GM21526 (cell line): ENCODE results near the gene ZBTB34.

Experiments
- ATAC-seq: cut with Tn5 transposase; IDR thresholded peaks from one replicate; pipeline ENCODE4 v1.9.1; 2021; ENCODE audit warnings: moderate library complexity; ENCODE audit not compliant: unreplicated experiment, low FRiP score

The ZBTB34 gene

DNA sequence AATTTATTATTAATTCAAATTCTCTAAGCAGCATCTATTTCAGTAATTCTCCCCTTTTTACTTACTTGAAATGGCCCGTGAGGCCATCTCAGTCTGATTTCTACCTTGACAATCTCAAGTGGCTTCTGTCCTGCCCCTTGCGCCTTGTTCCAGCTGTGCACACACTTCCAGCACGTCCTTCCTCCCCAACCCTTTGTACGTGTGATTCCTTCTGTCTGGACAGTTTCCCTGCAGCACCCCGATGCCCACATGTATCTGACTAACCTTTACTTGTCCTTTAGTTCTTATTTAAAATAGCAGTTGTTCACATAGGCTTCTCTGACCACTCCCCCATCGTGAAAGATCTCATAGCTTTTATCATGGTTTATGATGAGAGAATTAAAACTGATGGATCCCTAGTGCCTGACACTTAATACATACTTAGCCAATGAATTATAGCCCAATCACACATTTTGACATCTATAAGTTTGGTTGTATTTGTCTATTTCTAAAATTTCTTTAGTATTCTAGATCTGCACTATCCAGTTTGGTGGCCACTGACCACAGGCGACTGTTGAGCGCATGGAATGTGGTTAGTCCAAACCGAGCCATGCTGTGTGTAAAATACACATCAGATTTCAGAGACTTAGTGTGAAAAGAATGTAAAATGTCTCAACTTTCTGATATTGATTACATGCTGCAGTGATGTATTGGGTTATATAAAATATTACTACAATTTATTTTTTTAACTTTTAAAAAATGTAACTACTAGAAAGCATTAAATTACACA lies 14.3 kb downstream of the ZBTB34 start:
- ATAC-seq, result no peak

DNA sequence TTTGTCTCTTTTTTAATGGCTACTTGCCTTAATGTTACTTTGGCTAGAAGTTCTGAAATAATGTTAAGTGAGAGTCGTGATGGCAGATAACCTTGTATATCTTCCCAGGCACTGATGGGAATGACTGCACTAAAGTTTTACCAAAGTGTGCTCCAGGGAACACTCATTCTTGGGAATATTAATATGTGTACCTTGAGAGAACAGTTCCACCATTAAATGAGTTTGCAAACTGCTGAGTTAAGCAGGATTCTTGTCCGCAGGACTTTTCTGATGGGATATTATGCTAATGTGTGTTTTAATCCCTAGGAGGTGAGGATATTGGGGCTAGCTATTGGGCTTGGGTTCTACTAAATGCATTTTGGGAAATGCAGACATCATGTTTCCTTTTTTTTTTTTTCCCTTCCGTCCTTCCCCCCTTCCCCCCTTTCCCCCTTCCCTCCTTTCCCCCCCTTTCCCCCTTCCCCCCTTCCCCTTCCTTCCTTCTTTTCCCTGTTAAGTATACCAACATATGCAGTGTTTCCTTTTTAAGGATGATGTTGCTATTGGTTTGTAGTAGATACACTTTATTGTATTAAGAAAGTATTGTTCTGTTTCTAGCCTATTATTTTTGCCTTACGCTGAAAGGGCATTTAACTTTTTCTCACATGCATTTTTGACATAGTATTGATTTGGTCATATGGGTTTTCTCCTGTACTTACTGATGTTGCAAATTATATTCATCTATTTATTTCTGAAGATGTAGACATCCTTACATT lies 15.5 kb downstream of the ZBTB34 start:
- ATAC-seq, result no peak

DNA sequence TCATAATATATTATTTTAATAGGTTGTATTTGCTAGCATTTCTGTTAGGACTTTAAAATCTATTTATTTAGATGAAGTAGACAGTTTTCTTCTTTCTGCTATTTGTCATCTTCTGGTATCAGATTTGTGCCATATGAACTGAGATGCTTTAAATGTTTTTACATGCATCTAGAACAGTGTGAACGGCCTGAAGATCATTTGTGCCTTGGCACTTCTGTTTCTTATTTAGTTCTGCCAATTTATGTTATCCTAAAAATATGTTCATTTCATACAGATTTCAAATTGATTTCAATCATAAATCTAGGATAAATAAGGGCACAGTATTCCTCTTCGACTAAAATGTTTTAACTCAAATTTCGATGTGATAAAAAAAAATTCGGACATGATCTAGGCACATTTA lies 16.1 kb downstream of the ZBTB34 start:
- ATAC-seq, result no peak

DNA sequence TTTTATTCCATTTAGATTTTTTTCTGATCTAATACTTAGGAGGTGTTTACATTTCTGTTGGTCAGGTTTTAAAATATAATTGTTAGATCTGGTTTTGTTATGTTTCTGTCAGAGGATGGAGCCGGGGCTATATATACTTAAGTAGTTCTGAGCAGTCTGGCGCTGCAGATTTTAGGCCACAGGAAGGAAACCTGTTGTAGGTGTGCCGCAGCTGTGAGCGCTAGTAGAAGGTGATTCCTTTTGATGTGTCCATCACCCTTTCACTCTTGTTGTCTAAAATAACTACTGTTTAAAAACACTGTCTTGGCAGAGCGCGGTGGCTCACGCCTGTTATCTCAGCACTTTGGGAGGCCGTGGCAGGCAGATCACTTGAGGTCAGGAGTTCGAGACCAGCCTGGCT lies 17.0 kb downstream of the ZBTB34 start:
- no peak for ATAC-seq

DNA sequence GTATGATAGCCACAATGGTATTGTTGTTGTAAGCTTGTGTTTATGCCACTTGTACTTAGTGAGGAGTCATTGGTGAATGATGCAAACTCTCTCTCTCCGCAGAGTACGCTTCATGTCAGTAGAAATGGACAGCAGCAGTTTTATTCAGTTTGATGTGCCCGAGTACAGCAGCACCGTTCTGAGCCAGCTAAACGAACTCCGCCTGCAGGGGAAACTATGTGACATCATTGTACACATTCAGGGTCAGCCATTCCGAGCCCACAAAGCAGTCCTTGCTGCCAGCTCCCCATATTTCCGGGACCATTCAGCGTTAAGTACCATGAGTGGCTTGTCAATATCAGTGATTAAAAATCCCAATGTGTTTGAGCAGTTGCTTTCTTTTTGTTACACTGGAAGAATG lies 18.8 kb downstream of the ZBTB34 start:
- ATAC-seq, result no peak

DNA sequence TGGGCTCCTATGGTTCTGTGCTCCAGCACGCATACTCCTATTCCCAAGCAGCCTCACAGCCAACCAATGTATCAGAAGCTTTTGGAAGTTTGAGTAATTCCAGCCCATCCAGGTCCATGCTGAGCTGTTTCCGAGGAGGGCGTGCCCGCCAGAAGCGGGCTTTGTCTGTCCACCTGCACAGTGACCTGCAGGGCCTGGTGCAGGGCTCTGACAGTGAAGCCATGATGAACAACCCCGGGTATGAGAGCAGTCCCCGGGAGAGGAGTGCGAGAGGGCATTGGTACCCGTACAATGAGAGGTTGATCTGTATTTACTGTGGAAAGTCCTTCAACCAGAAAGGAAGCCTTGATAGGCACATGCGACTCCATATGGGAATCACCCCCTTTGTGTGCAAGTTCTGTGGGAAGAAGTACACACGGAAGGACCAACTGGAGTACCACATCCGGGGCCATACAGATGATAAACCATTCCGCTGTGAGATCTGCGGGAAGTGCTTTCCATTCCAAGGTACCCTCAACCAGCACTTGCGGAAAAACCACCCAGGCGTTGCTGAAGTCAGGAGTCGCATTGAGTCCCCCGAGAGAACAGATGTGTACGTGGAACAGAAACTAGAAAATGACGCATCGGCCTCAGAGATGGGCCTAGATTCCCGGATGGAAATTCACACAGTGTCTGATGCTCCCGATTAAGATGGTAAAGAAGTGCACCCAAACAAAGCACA lies 19.9 kb downstream of the ZBTB34 start:
- ATAC-seq, result no peak

DNA sequence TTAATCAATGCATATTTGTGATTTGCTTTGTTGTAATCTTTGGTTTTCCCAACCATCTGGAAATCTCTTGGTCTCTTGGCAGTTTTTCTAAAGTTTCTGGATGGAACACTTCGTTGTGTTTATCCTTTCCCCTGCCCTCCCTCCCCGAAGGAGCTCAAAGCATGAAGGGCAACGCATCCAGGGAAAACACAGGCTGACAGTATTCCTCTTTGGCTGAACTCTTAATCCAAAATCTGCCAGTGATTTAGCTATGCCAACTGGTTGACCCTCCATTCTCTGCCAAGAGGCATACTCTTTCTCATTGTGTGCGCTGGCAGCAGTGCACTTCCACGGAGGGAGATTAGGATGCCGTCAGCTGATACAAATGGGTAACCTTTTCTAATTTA lies 20.5 kb downstream of the ZBTB34 start:
- ATAC-seq, result no peak

DNA sequence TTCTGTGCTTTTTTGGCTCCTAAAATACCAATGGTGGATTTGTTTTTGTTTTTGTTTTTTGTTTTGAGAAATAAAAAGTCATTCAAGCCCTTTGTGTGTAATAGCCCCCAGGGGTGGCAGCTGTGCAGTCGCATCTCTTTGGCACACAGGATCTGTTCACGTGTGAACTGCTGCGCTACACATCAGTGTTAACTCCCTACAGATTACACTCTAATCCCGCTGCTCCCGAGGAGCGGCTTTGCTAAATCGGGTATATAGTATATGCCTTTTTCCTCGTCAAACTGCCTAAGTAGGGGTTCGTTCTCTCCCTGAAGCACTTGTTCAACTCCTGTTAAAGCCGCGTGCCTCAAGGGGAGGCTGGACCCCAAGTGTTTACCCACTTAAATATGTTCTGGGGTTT lies 22.3 kb downstream of the ZBTB34 start:
- no peak for ATAC-seq

DNA sequence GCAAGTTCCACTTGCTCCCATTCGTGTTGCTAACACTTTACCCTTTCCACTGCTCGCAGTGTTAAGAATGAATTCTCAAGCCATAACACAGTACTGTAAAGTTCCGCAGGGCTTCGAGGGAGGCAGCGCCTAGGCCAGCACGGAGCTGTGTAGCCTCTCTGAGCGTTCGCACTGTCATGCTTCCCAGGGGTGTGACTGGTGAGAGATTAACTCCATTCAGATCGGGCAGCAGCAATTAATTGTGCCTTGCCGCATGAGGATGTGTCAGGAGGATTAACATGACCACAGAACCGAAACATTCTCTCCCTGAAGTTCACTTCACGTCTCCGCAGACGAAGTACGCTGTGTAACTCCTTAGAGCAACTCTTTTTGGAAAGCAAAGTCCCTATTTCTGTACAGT lies 23.2 kb downstream of the ZBTB34 start:
- ATAC-seq, result no peak

DNA sequence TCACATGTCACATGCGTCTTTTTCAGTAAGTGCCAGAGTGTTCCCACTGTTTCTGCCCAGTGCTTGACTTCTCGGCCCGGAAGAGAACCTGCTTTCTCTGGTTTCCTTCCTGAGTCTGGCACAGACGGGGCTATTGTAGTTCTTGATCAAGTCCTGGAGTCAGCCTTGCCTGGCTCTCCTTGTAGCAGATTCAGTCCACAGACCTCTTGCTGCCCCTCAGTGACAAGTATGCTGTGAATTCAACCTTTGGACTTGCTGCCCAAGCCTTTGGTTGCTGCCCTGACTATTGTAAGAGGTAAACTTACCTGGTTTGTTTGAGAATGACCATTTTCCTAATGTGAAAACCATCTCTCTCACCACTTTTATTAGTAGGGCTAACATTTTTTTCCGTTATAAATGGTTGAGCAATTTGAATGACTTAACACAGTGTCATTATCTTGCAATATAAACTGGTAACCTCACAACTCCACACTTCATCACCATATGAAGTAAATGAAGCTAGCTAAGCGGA lies 24.7 kb downstream of the ZBTB34 start:
- ATAC-seq, result no peak

DNA sequence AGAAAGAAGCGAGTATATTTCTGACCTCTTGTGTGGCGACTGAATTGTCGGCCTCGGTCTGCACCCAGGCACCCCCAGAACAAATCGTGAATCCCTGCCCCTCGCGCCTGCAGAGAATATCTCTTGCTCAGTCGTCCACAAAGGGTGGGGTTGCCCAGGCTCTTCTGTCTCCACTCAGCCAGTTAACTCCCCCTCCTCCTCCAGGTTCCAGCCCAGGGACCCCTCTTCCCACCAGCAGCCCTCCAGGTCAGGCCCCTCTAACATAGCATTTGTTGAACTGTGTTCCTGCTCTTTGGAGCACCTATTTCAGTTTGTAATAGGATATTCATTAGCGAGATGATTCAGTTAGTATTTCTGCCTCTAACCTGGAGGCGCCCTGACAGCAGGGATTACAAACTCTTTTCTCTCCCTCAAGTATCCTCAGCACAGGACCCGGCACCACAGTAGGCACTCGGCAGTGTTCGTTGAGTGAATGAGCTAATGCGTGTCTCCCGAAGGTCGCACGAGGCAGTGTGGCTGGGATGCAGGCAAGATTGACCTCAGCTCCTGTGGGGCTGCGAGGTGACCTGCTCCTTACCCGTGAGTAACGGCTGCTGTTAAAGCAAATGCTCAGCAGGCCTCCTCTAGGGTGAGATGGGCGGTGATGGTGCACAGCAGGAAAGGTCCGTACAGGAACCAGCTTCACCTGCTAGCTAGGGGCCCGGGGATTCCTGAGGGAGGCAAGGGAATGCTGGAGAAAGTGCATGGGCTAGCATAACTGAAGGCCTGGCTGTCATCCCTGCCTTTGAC lies 25.8 kb downstream of the ZBTB34 start:
- ATAC-seq, result no peak

DNA sequence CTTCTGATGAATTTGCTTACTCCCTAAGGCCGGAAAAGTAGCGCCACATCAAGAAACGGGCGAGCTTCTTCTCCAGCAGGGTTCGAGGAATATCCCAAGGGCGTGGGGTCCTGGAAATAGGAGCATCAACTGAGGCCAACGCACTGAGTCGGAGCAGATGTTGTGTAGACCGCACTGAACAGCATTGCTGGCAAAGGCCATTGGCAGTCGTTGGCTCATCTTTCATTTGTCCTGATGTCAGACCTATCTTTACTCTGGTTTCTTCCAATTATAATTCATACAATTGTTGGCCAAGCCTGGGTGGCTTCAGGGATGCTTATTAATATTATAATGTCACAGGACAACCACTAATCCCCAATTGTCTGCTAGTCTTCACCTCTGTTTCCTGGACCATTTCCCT lies 26.5 kb downstream of the ZBTB34 start:
- no peak for ATAC-seq

DNA sequence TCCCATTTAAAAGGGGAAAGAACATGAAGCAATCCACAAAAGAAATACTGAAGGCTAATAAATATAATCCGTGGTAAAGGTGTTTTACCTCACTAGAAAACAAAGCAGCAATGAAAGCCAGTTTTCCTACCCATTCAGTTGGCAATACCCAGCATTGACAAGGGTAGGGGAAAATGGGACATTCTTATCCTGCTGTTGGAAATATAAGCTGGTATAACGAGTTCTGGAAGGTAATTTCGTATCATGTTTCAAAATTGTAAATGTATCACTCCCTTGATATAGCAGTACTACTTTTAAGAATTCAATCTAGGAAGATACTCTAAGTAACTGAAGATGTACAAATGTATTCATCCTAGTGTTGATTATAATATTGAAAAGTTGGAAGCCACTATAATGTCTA lies 31.2 kb downstream of the ZBTB34 start:
- ATAC-seq, result no peak

DNA sequence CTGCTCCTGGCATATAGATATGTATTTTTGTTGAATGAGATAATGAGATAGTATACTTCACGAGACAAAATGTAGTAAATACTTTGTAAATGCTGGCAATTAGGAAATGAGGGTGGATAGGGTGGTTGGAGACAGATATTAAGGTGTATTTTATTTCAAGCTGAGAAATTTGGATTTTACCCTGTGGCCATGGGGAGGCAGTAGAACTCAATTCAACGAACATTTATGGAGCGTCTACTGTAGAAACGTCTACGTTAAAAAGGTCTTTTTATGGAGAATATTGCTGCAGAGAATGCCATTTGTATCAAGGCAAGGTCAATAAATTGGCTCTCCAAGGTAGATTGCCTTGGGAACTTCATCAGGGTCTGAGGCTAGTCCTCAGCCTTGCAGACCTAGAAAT lies 32.6 kb downstream of the ZBTB34 start:
- ATAC-seq, result no peak

DNA sequence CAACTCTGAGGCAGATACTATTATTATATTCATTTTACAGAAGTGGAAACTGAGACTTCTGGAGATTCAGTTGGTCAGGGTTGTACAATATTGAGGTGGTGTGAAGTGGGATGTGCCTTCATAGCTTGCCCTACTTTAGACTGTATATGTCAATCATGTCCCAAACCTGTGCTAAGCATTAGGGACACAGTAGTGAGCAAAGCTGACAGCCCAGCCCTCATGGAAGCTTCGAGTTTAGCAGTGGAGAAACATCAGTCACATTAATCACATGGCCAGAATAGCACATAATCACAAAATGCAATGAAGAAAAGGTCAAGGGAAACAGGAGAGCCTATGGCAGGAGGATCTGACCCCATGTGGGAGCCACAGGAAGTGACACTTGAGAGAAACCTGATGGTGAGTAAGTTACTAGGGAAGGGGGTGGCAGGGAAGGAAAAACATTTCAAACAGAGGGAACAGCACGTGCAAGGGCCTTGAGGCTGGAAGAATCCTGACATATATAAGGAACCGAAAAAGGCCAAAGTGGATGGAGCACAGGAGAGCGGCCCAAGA lies 33.7 kb downstream of the ZBTB34 start:
- no peak for ATAC-seq

DNA sequence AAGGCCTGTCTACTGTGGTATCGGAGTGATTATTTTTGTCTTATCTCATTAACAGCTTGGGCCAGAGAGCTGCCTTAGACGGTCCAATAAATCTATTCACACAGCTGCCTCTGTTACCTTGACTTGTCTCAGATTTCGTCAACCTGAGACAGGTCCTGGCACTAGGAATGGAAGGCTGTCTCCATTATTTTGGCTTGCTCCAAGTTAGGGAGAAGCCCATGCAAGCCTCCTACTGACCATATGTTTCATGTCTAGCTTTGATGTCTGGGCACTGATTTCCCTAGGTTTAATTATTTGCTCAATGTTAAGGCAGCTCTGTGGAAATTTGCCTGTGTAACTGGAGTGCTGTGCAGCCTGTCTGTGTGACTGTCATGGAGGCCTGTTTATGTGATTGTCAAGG lies 41.8 kb downstream of the ZBTB34 start:
- ATAC-seq, result no peak

DNA sequence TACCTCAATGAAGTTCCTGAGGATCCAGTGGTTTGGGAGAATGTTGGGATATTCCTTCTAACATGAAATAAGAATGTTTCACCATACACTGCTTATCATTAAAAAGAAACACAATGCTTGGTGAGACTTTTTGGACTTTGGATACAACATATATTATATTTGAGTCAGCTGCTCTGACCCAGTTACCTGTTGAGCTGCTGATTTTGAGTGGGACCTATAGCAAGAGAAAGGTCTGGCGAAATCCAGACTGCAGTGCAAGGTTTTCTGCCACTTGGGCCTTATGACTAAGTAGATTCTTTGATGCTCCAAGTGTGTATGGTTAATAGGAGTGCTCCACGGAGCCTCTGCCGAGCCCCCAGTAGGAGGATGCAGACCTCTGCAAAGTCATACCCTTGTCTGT lies 44.1 kb downstream of the ZBTB34 start:
- ATAC-seq, result no peak

DNA sequence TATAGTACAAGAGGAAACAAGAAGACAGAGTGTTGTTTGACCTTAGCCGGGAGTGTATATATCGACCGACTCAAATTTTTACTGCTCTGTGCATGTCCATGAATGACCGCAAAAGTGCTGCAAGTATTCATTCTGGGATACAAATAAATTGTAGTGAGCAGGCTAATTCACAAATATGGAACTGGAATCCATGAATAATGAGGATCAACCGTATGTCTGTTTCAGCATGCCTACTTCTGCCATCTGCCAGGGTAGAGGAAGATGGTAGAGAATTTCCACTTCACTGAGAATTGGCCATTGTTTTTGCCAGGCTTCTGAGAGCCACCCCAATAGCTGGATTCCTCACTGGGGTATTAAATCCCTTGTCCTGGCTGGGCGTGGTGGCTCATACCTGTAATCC lies 45.7 kb downstream of the ZBTB34 start:
- ATAC-seq, result no peak

DNA sequence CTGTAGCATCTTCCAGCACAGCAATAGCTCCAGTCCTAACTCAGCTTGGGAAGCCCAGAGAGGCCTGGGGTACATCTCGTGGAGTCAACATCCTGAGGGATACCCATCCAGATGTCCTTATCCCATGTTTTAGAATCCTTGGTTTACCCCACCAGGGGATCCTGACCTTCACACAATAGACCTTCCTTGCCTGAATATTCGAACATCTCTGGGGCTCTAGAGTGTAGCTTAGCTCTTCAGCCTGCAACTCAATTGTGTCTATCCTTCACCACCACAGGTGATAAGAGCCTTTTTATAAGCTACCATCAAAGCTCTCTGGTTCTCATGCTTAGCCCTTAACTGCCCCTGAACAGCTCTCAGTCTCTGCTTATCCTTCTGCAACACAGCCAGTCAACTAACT lies 46.6 kb downstream of the ZBTB34 start:
- ATAC-seq, result no peak
